HL-60 (cell line): ENCODE data around the gene PREPL.

Source experiments
- DNase-seq, 2 experiments: peaks; one replicate each; pipeline ENCODE4 v3.0.0-alpha.2; 2010 to 2020; ENCODE audit warnings: low read depth in 1 of 2, low spot score in 1 of 2
- H3K27ac ChIP-seq: fragments of 250-450 bp; sonication (Bioruptor Pico); replicated peaks from 2 replicates; pipeline ENCODE4 v1.5.1; 2020; ENCODE audit warnings: mild to moderate bottlenecking, moderate library complexity
- H3K27me3 ChIP-seq: fragments of 250-450 bp; sonication (Bioruptor Pico); 2 replicates; pipeline ENCODE4 v1.5.1; 2021; ENCODE audit warnings: mild to moderate bottlenecking, moderate library complexity; ENCODE audit not compliant: insufficient read depth, poor library complexity, severe bottlenecking
- H3K4me3 ChIP-seq: replicated peaks from 2 replicates; pipeline ENCODE4 v1.5.1; 2011; ENCODE audit warnings: mild to moderate bottlenecking, control low read depth, low read length; ENCODE audit not compliant: insufficient read depth
- GABPA ChIP-seq: IDR thresholded peaks from 2 replicates; pipeline ENCODE4 v1.6.1; 2012; ENCODE audit warnings: low read depth
- POLR2AphosphoS5 ChIP-seq: IDR thresholded peaks from 2 replicates; pipeline ENCODE4 v1.6.1; 2012; ENCODE audit warnings: low read depth
- SPI1 ChIP-seq: IDR thresholded peaks from 2 replicates; pipeline ENCODE4 v1.6.1; 2012; ENCODE audit warnings: low read depth, mild to moderate bottlenecking, borderline replicate concordance
- long read RNA-seq: library from polyadenylated mRNA; unstranded; transcript quantifications from one replicate; pipeline ENCODE4 v2.0.0, GENCODE V29; 2020
- TF ChIP-seq, protein P1 (sequence below): IDR thresholded peaks from one replicate; pipeline ENCODE4 v1.5.1; 2011; ENCODE audit warnings: low read length, control low read depth, inconsistent platforms; ENCODE audit not compliant: insufficient read depth
- TF ChIP-seq, protein P2 (sequence below): IDR thresholded peaks from 2 replicates; pipeline ENCODE4 v1.6.1; 2012; ENCODE audit warnings: low read depth; ENCODE audit not compliant: insufficient replicate concordance

PREPL gene
- long read RNA-seq, full-length matches to known transcripts = 50 of 91 reads
- long read RNA-seq, partial matches to known transcripts = 8 of 91 reads
- long read RNA-seq, other reads (novel, unspliced or antisense) = 33 of 91 reads

DNA sequence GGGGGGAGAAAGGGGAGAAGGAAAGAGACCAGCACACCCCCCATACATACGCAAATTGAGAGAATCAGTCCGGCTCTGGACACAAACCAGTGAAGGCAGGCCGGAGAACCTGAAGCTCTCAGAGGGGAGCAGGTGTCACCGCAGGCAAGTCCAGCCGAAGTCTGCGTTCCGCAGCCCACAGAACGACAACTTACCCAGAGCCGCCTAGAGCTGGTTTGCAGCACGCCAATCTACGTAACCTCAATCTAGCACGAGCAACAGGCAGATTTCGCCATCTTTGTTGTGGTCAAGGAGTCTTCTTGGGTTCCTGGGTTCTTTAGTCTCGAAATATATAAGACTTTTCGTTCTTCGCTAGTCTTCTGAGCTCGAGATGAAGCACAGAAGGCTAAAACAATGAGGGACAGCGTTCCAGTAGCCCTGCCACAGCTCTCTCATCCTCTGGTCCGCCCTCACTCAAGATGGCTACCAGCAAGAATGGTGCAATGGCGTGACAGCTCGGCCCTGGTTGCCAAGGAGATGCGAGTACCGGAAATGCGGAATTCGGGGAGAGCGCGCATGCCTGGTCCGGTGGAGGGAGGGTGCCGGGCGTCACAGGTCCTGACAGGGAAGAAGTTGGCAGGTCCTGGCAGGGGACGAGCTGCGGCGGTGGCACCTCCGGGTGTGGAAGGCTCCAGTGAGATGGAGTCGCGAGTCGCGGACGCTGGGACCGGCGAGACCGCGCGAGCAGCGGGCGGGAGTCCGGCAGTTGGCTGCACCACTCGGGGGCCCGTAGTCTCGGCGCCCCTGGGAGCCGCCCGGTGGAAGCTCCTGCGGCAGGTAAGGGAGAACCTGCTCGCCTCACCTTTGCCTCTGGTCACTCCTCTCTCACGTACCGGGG lies at the start of gene PREPL, which contains the start of gene CAMKMT:
PREPL (minus strand) TSS at position 165 of the 877 bp plus-strand sequence. CDS start 15,152 bp downstream, outside the sequence.
CAMKMT (plus strand) TSS at position 618 of the 877 bp plus-strand sequence.
- H3K27me3 ChIP-seq = no peaks in the 10 kb centered on the region
- H3K27ac ChIP-seq = peak within 1 kb of the TSS; percentile 98
- peak; percentile 97 to 99 for DNase-seq
- peak; percentile 81 for TF ChIP-seq POLR2AphosphoS5
- TF ChIP-seq, protein P1, sequence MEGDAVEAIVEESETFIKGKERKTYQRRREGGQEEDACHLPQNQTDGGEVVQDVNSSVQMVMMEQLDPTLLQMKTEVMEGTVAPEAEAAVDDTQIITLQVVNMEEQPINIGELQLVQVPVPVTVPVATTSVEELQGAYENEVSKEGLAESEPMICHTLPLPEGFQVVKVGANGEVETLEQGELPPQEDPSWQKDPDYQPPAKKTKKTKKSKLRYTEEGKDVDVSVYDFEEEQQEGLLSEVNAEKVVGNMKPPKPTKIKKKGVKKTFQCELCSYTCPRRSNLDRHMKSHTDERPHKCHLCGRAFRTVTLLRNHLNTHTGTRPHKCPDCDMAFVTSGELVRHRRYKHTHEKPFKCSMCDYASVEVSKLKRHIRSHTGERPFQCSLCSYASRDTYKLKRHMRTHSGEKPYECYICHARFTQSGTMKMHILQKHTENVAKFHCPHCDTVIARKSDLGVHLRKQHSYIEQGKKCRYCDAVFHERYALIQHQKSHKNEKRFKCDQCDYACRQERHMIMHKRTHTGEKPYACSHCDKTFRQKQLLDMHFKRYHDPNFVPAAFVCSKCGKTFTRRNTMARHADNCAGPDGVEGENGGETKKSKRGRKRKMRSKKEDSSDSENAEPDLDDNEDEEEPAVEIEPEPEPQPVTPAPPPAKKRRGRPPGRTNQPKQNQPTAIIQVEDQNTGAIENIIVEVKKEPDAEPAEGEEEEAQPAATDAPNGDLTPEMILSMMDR = no peak
- H3K4me3 ChIP-seq = peak within 1 kb of the TSS; percentile 78

DNA sequence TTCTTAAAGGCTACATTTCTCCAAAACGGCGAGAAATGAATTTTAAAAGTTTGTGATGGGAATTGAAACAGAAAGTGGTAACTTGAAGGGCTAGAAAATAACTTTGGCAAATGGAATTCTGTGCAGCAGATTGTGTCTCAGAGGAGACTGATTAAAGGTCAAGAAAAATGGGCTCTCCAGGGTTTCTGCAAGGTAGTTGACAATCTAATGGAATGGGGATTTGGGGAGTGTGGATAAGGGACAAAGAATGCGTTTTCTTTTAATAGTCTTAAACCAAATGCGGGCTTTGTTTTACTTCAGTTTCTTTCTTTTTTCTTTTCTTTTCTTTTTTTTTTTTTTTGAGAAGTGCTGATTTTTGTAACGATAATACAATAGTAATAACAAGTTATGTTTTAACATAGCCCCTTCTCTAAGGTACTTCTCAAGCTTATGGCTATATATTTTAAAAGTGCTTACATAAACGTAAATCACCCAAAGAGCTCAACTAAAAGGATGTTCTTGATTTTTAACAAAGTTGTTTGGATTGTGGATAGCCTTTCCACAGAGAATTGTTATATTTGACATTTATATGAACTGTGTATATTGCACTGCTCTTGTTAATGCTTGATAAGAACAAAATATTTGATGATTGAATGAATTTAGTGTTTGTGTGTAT lies 37.1 kb upstream of the PREPL start:
- Histone ChIP-seq H3K4me3 (no peak overlapping the region), H3K27me3 (no peaks in the 10 kb centered on the region), H3K27ac (no peak overlapping the region)
- no peak for DNase-seq
- TF ChIP-seq, protein P1 = no peak
- TF ChIP-seq, protein P2, sequence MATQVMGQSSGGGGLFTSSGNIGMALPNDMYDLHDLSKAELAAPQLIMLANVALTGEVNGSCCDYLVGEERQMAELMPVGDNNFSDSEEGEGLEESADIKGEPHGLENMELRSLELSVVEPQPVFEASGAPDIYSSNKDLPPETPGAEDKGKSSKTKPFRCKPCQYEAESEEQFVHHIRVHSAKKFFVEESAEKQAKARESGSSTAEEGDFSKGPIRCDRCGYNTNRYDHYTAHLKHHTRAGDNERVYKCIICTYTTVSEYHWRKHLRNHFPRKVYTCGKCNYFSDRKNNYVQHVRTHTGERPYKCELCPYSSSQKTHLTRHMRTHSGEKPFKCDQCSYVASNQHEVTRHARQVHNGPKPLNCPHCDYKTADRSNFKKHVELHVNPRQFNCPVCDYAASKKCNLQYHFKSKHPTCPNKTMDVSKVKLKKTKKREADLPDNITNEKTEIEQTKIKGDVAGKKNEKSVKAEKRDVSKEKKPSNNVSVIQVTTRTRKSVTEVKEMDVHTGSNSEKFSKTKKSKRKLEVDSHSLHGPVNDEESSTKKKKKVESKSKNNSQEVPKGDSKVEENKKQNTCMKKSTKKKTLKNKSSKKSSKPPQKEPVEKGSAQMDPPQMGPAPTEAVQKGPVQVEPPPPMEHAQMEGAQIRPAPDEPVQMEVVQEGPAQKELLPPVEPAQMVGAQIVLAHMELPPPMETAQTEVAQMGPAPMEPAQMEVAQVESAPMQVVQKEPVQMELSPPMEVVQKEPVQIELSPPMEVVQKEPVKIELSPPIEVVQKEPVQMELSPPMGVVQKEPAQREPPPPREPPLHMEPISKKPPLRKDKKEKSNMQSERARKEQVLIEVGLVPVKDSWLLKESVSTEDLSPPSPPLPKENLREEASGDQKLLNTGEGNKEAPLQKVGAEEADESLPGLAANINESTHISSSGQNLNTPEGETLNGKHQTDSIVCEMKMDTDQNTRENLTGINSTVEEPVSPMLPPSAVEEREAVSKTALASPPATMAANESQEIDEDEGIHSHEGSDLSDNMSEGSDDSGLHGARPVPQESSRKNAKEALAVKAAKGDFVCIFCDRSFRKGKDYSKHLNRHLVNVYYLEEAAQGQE = no peak
- TF ChIP-seq POLR2AphosphoS5 = no peak
- TF ChIP-seq SPI1 = no peak
- TF ChIP-seq GABPA = no peak

DNA sequence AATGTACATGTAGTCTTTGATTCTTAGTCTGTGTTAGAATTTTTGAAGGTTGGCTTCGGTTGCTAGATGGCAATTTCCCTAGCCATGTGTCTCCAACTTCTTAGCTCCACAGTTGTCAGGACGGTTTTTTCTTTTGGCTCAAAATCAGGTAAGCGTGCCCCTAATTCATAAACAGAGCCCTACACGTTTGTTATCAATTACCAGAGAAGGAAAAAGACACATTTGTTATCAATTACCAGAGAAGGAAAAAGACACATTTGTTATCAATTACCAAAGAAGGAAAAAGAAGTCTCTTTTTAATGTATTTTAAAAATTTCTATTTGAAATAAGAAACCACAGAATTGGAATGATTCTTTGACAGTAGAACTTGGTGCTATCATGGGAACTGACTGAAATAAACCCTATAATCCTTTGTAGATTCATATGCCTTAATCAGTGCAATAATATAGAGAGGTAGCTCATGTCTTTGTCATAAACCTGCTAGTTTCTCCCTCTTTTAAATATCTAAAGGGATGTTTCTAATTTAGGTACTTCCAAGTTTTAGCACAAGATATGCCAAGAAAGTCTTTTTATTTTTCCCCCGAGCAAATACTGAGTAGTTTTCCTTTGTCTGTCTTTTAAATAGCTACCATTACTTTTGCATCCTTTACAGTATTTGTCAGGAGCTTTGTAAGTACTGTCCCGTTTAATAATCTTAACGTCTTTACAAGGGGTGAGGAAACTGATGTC lies 36.3 kb upstream of the PREPL start:
- DNase-seq = no peak
- TF ChIP-seq, protein P1 = no peak
- TF ChIP-seq POLR2AphosphoS5 (no peak), SPI1 (no peak)
- TF ChIP-seq, protein P2 = no peak
- H3K27me3 ChIP-seq = no peaks in the 10 kb centered on the region
- no peak overlapping the region for H3K27ac ChIP-seq
- no peak overlapping the region for H3K4me3 ChIP-seq
